SIG-M5 treated with dmso at 0.1 percent for 504 hours (cell line): ENCODE measurements around the gene AMIGO3.
"Not testable (repeated sequence)": the region's sequence is repeated elsewhere in the genome, so short reads cannot be mapped to it uniquely, and the experiment has no call there.

Experiments
- DNase-seq: peaks from one replicate; lab custom pipeline; 2025; ENCODE audit not compliant: unreplicated experiment; lab: John Stamatoyannopoulos, UW

AMIGO3 gene, protein sequence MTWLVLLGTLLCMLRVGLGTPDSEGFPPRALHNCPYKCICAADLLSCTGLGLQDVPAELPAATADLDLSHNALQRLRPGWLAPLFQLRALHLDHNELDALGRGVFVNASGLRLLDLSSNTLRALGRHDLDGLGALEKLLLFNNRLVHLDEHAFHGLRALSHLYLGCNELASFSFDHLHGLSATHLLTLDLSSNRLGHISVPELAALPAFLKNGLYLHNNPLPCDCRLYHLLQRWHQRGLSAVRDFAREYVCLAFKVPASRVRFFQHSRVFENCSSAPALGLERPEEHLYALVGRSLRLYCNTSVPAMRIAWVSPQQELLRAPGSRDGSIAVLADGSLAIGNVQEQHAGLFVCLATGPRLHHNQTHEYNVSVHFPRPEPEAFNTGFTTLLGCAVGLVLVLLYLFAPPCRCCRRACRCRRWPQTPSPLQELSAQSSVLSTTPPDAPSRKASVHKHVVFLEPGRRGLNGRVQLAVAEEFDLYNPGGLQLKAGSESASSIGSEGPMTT

DNA sequence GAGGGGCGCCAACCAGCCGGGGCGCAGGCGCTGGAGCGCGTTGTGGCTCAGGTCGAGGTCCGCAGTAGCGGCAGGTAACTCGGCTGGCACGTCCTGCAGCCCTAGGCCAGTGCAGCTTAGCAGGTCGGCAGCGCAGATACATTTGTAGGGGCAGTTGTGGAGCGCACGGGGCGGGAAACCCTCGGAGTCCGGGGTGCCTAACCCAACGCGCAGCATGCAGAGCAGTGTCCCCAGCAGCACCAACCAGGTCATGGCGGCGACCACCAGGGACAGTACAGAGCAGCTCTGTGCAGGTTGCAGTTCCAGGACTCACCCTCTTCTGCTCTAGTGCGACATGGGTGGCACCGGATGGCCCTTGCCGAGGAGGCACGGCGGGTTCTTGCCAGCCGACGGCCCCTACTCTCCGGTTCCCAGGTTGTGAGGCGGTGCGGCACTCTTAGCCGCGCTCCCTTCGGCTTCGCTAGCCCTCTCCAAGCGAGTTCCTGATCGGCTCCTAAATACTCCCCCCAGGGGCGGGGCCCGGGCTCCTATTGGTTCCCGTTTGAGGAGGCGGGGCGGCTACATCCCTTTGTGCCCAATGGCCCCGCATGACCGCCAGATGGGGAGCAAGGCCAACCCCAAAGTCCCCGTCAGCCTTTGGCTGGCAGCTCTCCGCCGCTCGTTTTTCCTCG is at the start of gene AMIGO3:
TSS of gene AMIGO3 (minus strand) at position 471 of the 671 bp plus-strand sequence. CDS start at position 252, 219 bp downstream.
- DNase-seq, result peak; percentile 80

GRCh38 chr3:49763981-49764380 is 44.5 kb upstream of the AMIGO3 start:
- DNase-seq, result no peak

DNA sequence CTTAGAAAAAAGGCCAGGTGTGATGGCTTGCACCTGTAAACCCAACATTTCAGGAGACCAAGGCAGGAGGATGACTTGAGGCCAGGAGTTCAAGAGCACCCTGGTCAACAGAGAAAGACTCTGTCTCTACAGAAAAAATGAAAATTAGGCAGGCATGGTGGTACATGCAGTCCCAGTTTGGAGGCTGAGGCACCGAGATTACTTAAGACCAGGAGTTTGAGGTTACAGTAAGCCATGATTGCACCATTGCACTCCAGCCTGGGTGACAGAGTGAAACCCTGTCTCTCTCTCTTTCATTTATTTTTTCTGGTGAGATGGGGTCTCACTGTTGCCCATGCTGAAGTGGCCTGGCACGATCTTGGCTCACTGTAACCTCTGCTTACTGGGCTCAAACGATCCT is 42.2 kb upstream of the AMIGO3 start:
- peak; percentile 76 for DNase-seq

DNA sequence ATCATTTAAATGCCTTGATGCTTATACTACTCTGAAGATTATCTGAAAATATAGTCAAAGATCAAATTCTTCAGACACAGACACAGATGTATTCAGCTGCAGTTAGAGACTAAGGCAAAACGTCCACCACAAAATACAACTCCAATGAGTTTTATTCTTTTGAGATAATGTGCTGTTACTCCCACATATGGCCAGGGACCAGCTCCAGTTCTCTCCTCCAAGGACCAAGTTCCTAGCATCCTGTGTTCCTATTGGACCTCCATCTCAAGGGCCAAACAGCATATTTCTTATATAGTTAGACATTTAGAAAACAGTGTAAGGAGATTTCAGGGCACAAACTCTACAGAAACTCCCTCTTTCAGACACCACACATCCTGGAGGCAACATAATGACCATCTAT is 39.7 kb upstream of the AMIGO3 start:
- no peak for DNase-seq

DNA sequence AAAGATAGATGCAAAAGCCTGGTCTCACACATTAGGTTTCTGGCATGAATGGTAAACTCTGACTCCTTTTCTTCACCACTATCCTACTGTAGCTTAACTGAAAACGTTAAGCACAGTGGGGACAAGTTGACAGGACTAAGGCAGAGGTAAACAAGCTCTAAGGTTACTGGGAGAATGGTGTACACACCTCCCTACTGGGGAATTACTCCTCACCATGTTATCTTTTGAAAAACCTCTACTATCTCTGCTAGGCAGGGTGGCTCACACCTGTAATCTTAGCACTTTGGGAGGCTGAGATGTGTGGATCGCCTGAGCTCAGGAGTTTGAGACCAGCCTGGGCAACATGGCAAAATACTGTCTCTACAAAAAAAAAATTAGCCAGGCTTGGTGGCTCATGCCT is 37.7 kb upstream of the AMIGO3 start:
- no peak for DNase-seq

- no peak for DNase-seq
Measured at GRCh38 chr3:49756036-49756435, 36.6 kb upstream of the AMIGO3 start.

GRCh38 chr3:49754536-49754935 is 35.1 kb upstream of the AMIGO3 start:
- DNase-seq, result no peak

DNA sequence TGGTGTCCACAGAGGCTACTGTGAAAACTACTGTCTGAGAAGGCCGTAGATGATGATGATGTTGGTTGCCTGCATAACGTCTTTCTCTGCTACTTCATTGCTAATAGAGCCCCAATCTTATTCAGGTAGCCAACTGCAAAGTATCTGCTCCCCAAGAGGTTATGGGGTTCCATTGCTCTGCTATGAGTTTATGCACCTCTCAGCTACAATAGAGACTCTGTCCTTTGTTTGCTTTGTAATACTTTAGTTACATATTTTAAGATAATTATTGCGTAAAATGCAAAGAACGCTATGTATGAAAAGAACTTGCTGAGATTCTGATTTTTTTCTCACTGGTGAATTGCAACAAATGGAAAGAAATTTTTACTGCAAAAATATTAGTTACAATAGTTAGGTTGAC is 32.0 kb upstream of the AMIGO3 start:
- DNase-seq, result no peak

DNA sequence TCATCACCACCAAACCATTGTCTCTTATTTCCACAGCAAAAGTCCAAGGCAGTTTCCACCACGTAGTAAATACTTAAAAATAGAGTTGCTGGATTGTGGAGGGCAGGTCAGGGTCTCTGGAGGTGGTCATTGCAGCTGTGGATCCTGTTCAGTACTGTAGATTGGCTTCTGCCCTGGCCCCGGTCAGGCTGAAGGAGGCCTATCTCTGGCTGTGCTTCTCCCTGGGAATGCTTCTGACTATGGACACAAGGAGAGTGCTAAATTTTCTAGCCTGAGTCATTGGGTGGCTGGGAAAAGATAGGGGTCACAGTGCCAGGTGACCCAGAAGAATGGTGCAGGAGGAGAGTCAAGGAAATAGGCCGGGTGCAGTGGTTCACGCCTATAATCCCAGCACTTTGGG is 30.6 kb upstream of the AMIGO3 start:
- DNase-seq, result no peak

DNA sequence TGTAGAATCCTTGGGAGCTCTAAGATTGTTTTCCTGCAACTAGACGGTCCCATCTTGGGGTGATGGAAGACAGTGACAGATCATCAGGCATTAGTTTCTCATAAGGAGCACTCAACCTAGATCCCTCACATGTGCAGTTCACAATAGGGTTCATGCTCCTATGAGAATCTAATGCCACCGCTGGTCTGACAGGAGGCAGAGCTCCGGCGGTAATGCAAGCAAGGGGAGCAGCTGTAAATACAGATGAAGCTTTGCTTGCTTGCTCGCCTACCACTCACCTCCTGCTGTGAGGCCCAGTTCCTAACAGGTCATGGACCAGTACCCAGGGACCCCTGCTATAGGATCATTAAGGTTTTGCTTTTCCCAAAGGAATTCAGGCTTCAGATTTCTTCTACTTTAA is 29.4 kb upstream of the AMIGO3 start:
- not testable (repeated sequence) for DNase-seq

GRCh38 chr3:49747792-49748480 is 28.5 kb upstream of the AMIGO3 start:
- no peak for DNase-seq

GRCh38 chr3:49745986-49746385 is 26.5 kb upstream of the AMIGO3 start:
- DNase-seq, result no peak

- no peak for DNase-seq
Measured at GRCh38 chr3:49740427-49740826, 20.9 kb upstream of the AMIGO3 start.

GRCh38 chr3:49738067-49738713 is 18.7 kb upstream of the AMIGO3 start:
- DNase-seq, result no peak

DNA sequence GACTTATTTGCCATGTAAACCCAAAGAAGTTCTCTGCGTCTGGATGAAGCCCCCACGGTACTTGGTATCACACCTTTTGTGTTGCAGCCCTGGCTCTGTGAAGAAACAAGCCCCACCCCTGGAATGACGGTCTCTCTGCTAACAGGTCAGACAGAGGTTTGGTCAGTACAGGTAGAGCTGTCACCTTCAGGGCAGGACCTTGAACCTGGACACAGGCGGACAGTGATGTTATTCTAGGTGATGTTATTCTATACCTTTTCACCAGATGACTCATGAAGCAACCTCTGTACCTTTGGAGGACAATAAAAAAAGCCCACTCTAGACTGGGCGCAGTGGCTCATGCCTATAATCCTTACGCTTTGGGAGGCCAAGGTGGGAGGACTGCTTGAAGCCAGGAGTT is 15.3 kb upstream of the AMIGO3 start:
- no peak for DNase-seq

- peak; percentile 35 for DNase-seq
Measured at GRCh38 chr3:49733551-49733950, 14.1 kb upstream of the AMIGO3 start.

- DNase-seq, result no peak
Measured at GRCh38 chr3:49732597-49732996, 13.1 kb upstream of the AMIGO3 start.

- no peak for DNase-seq
Measured at GRCh38 chr3:49729966-49730609, 10.6 kb upstream of the AMIGO3 start.

GRCh38 chr3:49727924-49728361 is 8.5 kb upstream of the AMIGO3 start:
- DNase-seq, result no peak

DNA sequence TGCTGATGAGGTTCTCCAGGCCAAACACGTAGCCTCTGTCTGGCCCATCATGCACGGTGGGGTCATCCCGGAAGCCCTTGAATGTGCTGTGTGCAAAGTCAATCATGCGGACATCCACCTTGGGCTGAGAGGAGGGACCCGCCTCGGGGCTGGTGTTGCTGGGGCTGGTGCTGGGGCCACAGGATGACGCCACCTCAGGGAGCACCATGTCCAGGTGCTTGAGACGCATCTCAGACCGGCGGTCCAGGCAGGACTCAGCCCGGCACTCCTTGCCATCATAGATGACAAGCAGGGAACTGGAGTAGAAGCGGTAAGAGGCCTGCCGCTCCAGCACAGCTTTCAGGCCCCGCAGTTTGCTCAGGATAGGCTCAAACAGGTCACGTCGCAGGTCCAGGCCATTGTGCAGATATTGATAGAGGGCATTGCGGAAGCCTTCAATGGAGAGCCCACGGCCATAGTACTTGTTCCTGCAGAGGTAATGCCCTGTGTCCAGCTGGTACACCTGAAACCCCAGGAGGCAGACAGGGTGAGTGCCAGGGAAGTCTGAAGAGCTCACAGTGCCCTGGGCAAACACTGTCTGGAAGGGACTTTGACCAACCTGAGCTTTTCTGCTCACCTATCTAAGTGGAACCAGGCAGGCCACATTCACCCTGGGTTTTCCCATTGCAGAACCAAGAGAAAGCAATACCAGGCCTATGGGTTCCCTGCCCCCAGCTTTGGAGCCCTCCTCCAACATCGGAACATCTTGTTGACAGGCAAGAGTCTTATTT is 7.9 kb upstream of the AMIGO3 start:
- DNase-seq, result no peak
